GM21381 (cell line): Measurements from ENCODE around the gene PRR7.
A peak's percentile ranks its signal among the peaks of the same experiment; 100 is the strongest.

Source experiments
- ATAC-seq: cut with Tn5 transposase; IDR thresholded peaks from one replicate; pipeline ENCODE4 v1.9.1; 2021; ENCODE audit warnings: mild to moderate bottlenecking, moderate library complexity; ENCODE audit not compliant: unreplicated experiment

Gene PRR7

DNA sequence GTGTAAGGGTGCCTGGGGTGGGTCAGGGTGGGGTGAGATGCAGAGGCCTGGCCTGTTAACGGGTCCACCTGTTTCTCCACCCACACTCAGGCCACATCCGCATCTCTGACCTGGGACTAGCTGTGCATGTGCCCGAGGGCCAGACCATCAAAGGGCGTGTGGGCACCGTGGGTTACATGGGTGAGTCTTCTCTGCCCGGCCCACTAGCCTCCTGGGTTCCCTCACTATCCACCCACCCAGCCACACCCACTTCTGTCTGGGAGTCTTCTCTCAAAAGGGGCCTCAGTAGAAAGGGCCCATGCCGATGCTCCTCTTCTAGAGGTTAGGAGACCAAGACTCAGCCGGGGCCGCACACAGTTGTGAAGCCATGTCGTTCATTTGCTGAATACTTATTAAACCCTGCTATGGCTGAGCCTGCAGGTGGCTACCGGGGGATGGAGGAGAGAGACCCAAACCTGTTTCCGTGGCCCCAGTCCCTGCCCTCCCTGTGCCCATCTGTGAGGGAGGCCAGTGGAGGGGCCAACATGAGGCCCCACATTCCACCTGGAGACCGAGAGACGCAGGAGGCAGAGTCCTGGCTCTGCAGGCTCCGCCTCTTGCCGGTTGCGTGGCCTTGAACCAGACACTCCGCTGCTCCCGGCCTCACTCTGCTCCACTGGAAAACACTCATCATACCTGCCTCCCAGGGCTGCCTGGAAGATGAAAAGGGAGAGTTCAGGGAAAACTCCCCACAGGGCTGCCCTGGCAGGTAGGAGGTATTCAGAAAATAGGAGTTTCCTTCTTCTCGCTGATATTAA, 11.5 kb upstream of the PRR7 start:
- ATAC-seq = no peak

DNA sequence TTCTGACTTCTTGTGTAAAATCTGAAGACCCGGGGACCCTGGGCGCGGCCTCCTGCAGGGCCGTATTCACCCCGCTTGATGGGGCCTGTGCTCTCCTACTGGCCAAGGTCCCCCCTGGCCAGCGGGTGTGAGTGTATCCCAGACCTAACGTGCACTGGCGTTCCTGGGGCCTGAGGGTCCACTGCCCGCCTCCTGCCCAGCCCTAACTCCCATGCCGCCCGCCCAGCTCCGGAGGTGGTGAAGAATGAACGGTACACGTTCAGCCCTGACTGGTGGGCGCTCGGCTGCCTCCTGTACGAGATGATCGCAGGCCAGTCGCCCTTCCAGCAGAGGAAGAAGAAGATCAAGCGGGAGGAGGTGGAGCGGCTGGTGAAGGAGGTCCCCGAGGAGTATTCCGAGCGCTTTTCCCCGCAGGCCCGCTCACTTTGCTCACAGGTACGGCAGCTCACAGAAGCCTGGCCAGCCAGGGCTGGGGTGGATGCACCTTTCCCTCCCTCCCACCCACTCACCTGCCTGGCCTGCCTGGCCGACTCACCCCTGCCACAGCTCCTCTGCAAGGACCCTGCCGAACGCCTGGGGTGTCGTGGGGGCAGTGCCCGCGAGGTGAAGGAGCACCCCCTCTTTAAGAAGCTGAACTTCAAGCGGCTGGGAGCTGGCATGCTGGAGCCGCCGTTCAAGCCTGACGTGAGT, 10.6 kb upstream of the PRR7 start:
- ATAC-seq = no peak

DNA sequence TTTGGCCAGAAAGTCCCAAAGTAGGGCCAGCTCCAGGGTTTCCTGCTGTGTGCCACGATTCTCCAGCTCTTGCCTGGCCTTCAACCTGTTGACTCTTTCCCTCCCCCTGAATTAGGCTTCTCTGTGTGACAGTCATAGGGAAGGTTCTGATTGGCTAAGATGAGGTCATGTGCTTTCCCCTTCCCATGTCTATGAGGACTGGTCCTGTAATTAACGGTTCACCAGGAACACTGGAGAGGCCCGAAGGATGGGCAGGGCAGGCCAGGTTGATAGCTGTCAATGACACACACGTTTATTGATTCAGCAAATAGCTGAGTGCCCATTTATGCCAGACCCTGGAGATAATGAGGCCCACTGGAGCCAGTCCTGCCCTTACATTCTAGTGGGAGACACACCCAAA, 9.0 kb upstream of the PRR7 start:
- no peak for ATAC-seq

DNA sequence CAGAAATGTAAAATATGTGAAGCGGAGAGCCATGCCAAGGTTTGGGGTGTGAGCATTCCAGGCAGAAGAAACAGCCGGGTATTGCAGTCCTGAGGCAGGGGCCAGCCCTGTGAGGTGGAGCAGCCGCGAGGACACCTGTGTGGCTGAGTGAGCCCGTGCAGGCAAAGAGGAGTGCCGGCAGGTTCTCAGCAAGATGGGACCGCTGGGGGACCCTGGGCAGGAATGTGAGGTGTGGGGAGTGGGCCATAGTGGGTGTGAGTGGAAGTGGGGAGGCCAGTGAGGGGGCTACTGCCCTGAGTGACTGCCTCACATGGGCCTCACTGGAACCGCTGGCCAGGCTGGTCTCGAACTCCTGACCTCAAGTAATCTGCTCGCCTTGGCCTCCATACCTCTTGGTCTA, 8.1 kb upstream of the PRR7 start:
- ATAC-seq = no peak

DNA sequence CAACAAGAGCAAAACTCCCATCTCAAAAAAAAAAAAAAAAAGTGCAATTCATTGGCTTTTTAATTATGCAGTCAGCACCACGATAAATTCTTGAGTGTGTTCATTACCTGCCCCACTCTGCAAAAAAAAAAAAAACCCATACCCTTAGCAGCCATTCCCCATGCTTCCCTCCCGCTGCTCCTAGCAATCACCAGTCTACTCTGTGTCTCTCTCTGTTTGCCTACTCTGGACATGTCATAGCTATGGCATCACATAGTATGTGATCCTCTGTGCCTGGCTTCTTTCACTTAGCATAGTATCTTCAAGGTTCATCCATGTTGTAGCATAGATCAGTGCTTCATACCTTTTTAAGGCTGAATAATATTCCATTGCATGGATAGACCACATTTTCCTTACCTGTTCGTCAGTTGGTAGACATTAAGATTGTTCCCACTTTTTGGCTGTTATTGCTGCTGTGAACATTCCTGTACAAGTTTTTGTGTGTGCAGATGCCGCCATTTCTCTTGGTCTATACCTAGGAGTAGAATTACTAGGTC, 7.0 kb upstream of the PRR7 start:
- no peak for ATAC-seq

DNA sequence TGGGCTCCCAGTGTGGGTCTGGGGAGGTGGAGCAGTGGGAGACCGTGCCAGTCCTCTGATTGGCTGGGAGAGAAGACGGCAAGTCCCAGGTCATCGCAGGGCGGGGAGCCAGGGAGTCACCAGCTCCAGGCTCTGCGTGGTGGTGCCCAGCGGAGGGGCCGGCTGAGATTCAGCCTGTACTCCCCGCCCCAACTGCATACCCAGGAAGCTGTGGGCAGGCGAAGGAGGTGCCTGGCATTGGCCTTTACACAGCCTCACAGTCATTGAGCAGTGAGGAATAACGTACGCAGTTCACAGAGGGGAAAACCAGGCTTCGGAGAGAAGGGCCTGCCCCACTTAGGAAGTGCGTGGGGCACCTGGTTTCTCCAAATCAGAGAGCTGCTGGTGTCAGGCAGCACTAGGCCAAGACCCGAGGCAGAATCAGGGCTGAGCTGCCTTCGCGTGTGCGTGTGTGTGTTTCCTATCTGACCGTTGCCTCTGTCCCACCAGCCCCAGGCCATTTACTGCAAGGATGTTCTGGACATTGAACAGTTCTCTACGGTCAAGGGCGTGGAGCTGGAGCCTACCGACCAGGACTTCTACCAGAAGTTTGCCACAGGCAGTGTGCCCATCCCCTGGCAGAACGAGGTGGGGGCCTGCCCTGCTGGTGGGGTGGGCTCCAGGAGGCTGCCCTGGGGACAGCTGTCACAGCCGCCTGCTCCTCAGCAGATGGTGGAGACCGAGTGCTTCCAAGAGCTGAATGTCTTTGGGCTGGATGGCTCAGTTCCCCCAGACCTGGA, 6.2 kb upstream of the PRR7 start:
- no peak for ATAC-seq

DNA sequence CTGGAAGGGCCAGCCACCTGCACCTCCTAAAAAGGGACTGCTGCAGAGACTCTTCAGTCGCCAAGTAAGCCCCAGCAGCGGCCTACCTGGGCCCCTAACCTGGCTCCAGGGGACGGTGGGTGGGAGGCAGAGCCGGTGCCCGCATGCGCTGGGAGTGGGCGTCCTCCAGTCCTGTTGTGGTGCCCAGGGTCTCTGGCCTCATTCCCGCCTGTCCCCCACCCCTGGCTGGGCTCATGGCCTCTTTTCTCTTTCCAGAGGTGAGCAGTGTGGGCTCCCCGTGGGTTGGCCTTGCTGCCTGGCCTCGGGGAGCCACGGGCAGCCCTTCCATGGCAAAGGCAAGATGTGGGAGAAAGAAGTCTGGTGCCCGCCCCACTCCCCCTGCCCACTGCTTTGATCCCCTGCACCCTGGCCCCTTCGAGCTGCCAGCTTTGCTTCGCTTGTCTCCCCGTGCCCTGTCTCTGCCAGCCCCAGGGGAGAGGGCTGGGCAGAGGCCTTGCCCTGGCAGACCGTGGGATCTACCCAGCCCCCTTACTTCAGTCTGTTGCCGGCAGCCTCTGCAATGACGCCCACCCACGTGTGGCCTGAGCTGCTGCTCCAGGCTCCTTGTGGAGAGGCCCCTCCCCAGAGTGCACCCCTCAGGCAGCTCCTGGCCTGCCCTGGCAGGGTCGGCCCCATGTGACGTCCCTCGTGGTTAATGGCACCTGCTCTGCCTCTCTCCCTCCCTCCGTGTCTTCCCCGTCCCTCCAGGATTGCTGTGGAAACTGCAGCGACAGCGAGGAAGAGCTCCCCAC, 5.4 kb upstream of the PRR7 start:
- ATAC-seq = no peak

DNA sequence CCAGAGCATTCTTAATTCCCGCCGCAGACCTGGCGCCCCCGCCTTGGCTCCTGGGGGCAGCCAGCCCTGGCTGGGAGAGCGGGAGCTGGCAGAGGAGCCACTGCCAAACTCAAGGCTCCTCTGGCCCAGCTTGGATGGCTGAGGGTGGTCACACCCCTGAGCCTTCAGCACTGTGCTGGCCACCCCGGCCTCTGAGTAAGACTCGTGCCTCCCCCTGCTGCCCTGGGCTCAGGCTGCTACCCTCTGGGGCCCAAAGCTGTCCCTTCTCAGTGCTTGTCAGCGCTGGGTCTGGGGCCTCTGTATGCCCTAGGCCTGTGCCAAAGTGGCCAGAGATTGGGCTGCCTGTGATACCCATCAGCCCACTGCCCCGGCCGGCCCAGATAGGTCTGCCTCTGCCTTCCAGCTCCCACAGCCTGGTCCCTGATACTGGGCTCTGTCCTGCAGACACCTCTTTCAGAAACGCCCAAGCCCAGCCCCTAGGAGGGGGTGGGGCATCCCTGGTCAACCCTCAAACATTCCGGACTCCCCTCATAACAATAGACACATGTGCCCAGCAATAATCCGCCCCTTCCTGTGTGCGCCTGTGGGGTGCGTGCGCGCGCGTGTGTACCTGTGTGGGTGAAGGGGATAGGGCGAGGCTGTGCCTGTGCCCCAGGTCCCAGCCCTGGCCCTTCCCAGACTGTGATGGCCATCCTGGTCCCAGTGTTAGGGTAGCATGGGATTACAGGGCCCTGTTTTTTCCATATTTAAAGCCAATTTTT, 4.4 kb upstream of the PRR7 start:
- ATAC-seq = no peak

DNA sequence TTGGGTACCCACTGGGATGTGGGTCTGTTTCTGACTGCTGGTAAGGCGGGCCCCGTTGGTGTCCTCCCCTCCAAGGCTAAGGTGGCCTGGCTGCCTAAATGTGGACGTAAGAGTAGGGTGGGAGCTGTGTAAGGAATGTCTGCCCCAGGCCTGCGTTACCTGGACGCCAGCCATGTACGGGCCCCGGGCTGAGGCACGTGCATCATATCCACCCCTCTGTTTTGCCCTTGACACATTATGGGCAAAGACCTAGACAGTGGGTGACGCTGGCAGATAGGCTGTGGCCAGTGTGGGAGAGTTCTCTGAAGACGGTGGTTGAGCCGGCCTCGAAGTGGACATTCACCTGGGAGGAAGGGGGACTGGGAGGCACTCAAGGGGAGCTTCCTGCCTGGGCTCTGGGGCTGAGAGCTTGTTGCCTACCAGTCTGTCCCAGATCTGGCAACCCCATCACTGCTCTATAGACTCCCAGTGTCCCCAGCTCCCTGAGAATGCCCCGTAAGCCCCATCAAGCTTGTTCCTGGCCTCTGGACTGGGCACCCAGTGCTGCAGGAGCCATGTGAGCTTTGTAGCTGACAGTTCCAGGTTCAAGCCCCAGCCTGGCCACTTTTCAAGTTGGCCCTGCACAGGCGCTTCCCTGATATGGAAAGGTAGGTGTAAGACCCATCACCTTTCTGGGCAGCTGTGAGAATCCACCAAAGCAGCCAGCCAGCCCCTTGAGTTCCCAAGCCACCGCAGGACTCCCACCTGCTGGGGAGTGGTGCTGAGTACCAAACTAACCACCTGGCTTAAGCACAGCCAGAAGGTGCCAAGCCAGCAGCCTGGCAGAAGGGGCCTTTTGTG, 3.2 kb upstream of the PRR7 start:
- ATAC-seq = no peak

DNA sequence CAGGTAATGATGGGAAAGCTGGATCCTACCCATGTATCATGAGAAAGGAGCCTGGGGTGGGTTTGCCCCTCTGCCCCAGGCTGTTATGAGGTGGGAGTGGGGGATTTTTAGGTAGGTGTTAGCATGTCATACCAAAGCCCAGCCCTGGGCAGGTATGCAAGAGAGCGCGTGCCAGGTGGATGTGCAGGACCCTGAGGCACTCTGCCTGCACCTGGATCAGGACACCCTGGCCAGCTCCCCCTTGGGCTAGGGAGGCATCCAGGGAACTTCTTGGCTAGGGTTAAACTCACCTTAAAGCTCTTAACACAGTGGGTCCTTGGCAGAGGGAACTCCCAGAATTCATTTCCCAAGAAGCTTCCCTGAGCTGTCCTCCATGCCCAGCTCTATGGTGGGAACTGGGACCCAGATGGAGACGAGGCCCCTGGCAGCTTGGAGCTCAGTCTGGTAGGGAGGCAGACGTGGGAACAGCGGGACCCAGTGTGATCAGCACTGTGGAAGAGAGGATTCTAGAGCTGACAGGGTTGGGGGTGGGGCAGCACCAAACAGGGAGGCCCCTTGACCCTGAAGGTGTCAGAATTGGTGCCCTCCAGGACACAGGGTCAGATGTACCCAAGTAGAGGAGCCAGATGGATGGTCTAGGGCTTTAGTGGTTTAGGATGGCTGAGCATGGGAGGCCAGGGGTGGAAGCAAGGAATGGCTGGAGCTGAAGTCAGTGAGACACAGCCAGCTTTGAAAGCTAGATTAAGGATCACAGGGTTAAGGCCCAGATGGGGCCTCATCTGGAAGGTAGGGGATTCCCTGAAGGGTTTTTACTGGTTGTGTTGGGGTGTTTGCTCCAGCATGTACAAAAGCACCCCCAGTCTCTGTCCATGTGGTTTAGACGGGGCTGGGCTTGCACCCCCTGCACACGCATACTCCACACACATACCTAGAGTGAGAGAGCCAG, 2.2 kb upstream of the PRR7 start:
- no peak for ATAC-seq

DNA sequence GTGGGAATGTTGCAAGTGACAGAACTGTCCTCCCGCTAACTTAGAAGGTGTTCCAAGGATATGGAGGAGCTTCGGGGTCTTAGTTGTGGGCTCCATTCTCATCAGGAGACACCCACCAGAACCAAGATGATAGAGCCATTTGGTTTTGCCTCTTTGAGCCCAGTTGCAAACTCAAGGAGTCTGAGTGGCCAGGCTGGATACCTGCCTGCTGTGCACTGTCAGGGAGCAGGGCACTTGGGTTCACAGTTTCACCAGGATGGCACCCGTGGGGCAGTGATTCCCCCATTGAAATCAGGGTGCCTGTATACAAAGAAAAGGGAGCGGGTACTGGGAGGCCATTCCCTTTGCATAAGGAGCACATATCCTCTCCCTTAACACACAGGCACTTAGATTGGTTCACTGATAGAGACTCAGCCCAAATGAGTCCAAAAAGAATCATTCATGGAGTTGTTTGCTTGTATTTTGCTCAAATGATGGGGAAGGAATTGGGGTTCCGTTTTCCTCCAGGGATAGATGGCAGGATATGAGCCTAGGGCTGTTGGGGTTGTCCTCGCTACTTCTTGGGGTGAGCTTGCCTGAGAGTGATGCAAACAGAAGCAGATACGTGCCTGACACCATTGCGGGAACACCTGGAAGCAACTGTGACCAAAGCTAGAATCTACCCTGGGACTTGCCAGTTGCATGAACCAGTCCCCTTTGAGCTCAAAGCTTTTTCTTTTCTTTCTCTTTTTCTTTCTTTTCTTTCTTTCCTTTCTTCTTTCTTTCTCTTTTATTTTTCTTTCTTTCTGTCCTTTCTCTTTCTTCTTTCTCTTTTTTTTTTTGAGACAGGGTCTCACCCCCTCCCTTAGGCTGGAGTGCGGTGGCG, 1.3 kb upstream of the PRR7 start:
- ATAC-seq = no peak

DNA sequence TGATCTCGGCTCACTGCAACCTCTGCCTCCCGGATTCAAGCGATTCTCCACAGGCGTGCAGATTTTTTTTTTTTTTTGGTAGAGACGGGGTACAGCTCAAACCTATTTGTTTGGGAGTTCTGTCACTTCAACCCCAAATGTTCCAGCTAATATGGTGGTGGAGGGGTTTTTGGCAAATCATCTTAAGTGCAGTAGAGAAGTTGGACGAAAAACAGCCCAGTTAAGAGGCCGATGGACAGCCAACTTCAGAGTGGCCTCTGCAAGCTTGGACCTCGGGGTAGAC, 756 bp upstream of the PRR7 start:
- no peak for ATAC-seq

DNA sequence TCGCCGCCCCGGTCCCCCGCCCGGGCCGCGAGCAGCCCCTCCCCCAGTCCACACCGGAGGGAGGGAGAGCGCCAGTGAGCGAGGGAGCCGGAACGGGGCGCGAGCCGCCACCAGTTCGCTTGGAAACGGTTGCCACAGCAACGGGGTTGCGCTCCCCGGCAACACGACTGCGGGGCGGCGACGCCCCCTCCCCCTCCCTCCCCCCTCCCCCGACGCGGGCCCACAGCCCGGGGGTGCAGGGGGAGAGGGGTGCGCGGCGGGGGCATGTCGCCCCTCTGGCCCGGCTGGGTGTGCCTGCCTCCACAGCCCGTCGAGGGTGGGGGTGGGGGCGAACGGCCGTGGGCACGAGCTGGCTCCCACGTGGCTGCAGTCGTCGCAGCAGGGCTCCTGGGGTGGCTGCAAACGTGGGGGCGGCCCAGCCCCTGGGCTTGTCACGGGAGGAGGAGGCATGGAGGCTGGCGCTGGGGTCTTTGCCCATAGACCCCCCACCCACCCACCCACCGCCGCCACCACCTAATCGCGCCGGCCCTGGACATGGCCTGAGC, 524 bp downstream of the PRR7 start:
- peak; percentile 35 for ATAC-seq

DNA sequence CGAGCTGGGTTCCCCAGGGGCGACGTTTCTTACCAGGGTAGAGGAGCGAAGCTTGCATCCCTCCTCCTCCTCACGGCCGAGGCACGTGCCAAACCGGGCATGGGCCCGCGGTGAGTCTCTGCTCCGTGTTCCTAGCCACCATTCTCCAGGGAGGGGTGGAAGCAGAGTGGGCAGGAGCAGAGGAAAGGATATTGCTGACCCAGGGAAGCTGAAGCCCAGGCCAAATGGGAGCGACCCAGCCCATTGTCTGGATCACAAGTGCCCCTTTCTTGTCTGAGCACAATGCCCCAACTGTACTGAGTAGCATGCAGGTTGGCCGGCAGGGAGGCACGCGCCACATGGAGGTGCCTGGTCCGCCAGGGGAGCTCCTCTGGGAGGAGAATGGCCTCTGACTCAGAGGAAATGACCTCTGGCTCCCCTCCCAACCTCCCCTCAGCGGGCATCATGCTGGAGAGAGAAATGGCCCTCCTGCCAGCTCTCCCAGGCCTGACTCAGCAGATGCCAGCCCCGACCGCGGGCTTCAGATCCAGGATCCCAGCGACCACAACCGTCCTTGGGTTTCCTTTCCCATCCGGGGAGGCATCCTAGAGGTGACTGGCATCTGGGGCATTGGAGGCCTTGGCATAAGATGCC, 1.1 kb downstream of the PRR7 start:
- ATAC-seq = no peak

DNA sequence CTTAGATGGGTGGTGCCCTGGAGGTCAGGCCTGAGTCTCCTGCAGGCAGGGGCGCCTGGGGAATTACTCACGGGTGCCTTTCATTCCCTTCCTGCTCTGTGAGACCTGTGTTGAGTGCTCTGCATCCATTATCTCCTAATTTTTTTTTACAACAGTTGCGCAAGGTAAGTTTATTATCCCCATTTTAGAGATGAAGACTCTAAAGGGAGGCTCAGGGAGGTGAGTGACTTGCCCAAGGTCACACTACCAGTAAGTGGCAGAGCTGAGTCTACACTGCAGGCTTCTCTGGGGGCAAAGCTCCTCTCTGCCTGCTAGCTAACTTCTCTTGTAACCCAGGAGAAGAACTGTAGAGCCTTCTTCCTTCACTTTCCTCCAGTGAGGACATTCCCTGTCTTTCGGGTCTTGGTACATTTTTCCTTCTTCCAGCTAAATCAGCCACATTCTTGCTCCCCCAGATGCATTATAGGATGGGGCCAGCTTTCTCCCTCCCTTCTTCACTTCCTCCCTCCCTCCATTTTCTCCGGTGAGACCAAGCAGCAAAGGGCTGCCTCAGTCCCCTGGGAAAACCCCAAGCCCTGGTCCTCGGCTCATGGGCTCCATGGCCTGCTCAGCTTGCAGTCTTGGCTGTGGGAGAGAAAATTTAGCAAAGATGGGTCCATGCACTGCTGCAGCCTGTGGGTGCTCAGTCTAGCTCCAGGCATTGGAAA, 1.8 kb downstream of the PRR7 start:
- ATAC-seq = no peak
